Esophagus squamous epithelium (tissue), 5 donors: ENCODE results near the gene ODF2L. TPM values are rescaled to one million over a fixed set of nuclear protein-coding genes. Genes with fewer than 3 reads are reported as not detected.

Experiments used
- DNase-seq: peaks from one replicate; lab custom pipeline; 2025; lab: John Stamatoyannopoulos, UW
- H3K27ac ChIP-seq, 4 donors: fragments of 200-600 bp; sonication (generic); one replicate each; pipeline ENCODE4 v1.5.1; 2016 to 2019; ENCODE audit warnings: mild to moderate bottlenecking in 1 of 4
- H3K27me3 ChIP-seq, 4 donors: fragments of 200-600 bp; sonication (generic); 1 replicate in 3 of 4; 2 replicates in 1 of 4; pipeline versions ENCODE4 v1.5.1 to v1.6.0; 2017 to 2021; ENCODE audit warnings: antibody characterized with exemption in 1 of 4
- H3K36me3 ChIP-seq, 3 donors: fragments of 200-600 bp; sonication (generic); one replicate each; pipeline ENCODE4 v1.5.1; 2016 to 2019
- H3K4me1 ChIP-seq, 3 donors: fragments of 200-600 bp; sonication (generic); one replicate each; pipeline ENCODE4 v1.5.1; 2017 to 2019
- H3K4me3 ChIP-seq, 4 donors: fragments of 200-600 bp; sonication (generic); 1 replicate in 3 of 4; 2 replicates in 1 of 4; pipeline ENCODE4 v1.5.1; 2016 to 2019; ENCODE audit warnings: mild to moderate bottlenecking in 2 of 4, moderate library complexity in 1 of 4
- H3K9me3 ChIP-seq, 3 donors: fragments of 200-600 bp; sonication (generic); one replicate each; pipeline ENCODE4 v1.5.1; 2016 to 2019
- POLR2A ChIP-seq, 4 donors: fragments of 450-650 bp; IDR thresholded peaks; one replicate each; pipeline ENCODE4 v1.6.1; 2017; ENCODE audit warnings: antibody characterized with exemption in 4 of 4, mild to moderate bottlenecking in 4 of 4, moderate library complexity in 3 of 4
- WGBS, 2 donors: methylation state at CpG; one replicate each; pipeline ENCODE4 v1.1.5; 2018; 5-methylcytosine and 5-hydroxymethylcytosine counted together
- intact Hi-C: fragments of 100-400 bp; cut with DNase I; formaldehyde crosslinking; loops from one replicate; pipeline ENCODE4 v1.15.0; 2022
- total RNA-seq, 4 donors: library from RNA; depleted of rRNA; stranded (reverse); fragments of >200 nt; gene quantifications; one replicate each; pipeline ENCODE4 v1.1.0, GENCODE V29; 2016
- TF ChIP-seq, protein P1 (sequence below), 6 experiments: fragments of 450-650 bp in 4 of 6; fragments of 200-600 bp in 2 of 6; sonication (generic) in 2 of 6; IDR thresholded peaks; one replicate each; pipeline ENCODE4 v1.5.1; 2016 to 2019; ENCODE audit warnings: antibody characterized with exemption in 6 of 6, mild to moderate bottlenecking in 4 of 6, moderate library complexity in 4 of 6
- donor health status: DM: yes; HTN: yes; CAD: no.

ODF2L gene
- total RNA-seq, 4 donors from 2014 or later: 20.9 to 37.1 (median 26.2) TPM

DNA sequence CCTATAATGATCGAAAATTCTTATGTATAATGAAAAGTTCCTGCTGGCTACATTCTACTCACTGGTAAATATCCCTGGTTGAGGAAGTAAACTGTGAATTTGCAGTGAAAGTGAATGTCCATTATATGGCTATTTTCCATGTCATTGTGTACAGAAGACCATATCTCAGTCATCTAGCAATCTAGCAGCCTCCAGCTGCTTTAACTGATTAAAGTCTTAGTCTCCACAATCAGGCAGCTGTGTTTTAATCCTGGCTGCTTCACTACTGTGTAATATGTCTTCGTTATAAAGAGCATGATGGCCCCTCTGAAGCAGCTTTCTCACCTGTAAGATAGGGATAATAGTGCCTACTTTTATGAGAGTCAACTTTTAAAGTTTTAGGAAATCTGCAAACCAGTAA is 39.2 kb upstream of the ODF2L start:
- no peaks in the 10 kb centered on the region for H3K9me3 ChIP-seq
- intact Hi-C loops: no loop called here
- no peak for DNase-seq
- peaks cover 0 to 80% (median 4%) of the 10 kb centered on the region in 3 donors for H3K36me3 ChIP-seq
- TF ChIP-seq POLR2A (IDR thresholded peaks at IDR 0.05): no peak
- TF ChIP-seq, protein P1, sequence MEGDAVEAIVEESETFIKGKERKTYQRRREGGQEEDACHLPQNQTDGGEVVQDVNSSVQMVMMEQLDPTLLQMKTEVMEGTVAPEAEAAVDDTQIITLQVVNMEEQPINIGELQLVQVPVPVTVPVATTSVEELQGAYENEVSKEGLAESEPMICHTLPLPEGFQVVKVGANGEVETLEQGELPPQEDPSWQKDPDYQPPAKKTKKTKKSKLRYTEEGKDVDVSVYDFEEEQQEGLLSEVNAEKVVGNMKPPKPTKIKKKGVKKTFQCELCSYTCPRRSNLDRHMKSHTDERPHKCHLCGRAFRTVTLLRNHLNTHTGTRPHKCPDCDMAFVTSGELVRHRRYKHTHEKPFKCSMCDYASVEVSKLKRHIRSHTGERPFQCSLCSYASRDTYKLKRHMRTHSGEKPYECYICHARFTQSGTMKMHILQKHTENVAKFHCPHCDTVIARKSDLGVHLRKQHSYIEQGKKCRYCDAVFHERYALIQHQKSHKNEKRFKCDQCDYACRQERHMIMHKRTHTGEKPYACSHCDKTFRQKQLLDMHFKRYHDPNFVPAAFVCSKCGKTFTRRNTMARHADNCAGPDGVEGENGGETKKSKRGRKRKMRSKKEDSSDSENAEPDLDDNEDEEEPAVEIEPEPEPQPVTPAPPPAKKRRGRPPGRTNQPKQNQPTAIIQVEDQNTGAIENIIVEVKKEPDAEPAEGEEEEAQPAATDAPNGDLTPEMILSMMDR (IDR thresholded peaks at IDR 0.05): no peak
- no peak overlapping the region for H3K4me3 ChIP-seq
- H3K27me3 ChIP-seq: no peaks in the 10 kb centered on the region
- WGBS, 2 donors: 39 to 60% methylated on average over 2 of the region's 2 CpGs
- H3K4me1 ChIP-seq: peaks cover 0 to 13% (median 4%) of the 10 kb centered on the region in 3 donors
- H3K27ac ChIP-seq: no peak overlapping the region

DNA sequence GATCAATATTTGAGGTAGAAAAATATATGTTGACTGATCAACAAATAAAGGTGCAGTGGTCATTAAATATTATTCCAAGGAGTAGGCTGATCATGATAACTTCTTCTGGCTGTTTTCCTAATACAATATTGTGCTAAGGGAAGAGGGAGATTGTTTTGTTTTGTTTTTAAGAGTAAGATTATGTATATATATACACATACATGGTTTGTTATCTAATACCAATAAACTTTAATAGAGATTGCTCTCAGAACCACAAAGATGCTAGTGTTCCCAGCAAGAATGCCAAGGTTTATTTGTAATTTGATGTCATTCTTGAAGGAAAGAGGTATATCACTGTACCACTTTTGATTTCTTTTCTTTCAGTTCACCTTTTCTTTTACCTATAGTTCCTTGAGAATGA is 37.9 kb upstream of the ODF2L start:
- H3K36me3 ChIP-seq: peaks cover 0 to 67% (median 0%) of the 10 kb centered on the region in 3 donors
- H3K27ac ChIP-seq: no peak overlapping the region
- peaks cover 0 to 26% (median 14%) of the 10 kb centered on the region in 3 donors for H3K4me1 ChIP-seq
- intact Hi-C loops: no loop called here
- DNase-seq: no peak
- H3K4me3 ChIP-seq: no peak overlapping the region
- H3K27me3 ChIP-seq: no peaks in the 10 kb centered on the region
- TF ChIP-seq, protein P1 (IDR thresholded peaks at IDR 0.05): peak in 1 of 6 experiments; percentile 22
- TF ChIP-seq POLR2A (IDR thresholded peaks at IDR 0.05): no peak
- no peaks in the 10 kb centered on the region for H3K9me3 ChIP-seq

DNA sequence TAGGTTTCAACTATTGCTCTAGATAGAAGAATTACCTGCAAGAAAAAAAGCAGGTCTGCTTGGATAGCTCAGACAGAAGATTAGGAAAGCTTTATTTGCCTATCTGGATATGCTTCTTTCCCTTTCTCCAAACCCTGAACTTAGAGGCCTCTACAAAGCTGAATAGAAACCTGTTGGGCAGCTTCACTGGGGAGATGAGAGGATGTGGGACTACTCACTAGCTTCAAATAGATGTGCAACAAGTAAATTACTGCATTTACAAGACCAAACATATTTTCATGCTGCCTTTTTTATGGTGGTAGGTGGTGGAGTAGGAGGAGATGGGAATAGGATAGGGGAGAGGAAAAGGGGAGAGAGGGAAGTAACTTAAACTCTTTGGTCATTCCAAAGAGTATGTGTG is 34.3 kb upstream of the ODF2L start:
- intact Hi-C loops: no loop called here
- H3K36me3 ChIP-seq: peaks cover 0 to 30% (median 0%) of the 10 kb centered on the region in 3 donors
- no peaks in the 10 kb centered on the region for H3K9me3 ChIP-seq
- no peak for TF ChIP-seq POLR2A (IDR thresholded peaks at IDR 0.05)
- TF ChIP-seq, protein P1 (IDR thresholded peaks at IDR 0.05): no peak
- no peak for DNase-seq
- peaks cover 0 to 58% (median 21%) of the 10 kb centered on the region in 3 donors for H3K4me1 ChIP-seq
- peak overlapping the region; percentile 74 to 87 (median 84) for H3K27ac ChIP-seq
- H3K4me3 ChIP-seq: no peak overlapping the region
- H3K27me3 ChIP-seq: no peaks in the 10 kb centered on the region

DNA sequence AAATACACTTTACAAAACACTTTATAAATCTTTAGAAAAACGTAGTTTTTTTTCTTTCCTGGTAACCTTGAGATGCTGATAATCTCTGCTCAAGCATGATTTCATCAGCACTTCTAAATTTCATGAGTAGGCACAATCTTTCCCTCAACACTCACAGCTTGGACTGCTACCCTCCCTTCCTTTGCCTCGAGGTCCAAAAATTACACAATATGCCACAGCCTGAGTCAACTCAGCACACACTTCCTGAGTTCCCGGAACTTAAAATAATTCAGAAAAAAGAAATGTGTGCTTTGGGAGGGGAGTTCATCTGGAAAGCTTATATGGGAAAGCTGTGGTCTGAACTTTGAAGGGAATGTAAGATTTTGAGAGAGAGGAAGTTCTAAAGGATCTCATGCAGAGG is 33.7 kb upstream of the ODF2L start:
- DNase-seq: no peak
- H3K36me3 ChIP-seq: peaks cover 0 to 25% (median 0%) of the 10 kb centered on the region in 3 donors
- H3K27me3 ChIP-seq: no peaks in the 10 kb centered on the region
- H3K27ac ChIP-seq: peak overlapping the region; percentile 76 to 87 (median 84)
- no peak for TF ChIP-seq POLR2A (IDR thresholded peaks at IDR 0.05)
- TF ChIP-seq, protein P1 (IDR thresholded peaks at IDR 0.05): no peak
- peaks cover 0 to 58% (median 21%) of the 10 kb centered on the region in 3 donors for H3K4me1 ChIP-seq
- H3K9me3 ChIP-seq: no peaks in the 10 kb centered on the region
- H3K4me3 ChIP-seq: no peak overlapping the region
- WGBS, 2 donors: 0% methylated on average over 3 of the region's 3 CpGs
- intact Hi-C loops: no loop called here

DNA sequence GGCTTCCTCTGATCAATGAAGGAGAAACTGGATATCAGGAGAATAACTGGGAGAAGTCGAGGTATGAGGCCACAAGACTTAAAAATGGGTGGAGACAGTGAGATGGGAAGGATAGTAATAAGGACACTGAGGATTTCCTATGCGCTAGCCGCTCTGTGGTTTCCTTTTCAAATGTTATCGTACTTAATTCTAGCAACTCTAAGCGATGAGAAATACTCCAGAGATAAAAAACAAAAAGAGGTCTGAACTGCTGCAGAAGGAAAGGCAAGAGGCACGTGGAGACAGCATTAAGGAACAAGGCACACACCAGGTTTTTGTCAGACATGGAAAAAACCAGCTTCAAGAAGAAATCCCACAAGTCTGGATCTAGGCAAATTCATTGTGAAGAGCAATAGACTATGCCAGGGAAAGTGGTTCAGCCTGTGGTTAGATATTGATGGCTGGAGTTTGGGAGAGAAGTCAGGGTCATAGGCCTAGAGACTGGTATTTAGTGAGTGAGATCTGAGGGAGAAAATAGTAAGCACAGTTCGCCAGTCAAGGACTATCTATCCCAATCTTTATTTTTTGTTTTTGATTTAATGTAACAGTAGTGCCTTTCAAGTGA is 33.1 kb upstream of the ODF2L start:
- no peak for DNase-seq
- H3K36me3 ChIP-seq: peaks cover 0 to 19% (median 0%) of the 10 kb centered on the region in 3 donors
- TF ChIP-seq, protein P1 (IDR thresholded peaks at IDR 0.05): no peak
- no peak for TF ChIP-seq POLR2A (IDR thresholded peaks at IDR 0.05)
- 59 to 61% methylated on average over 7 of the region's 7 CpGs for WGBS, 2 donors
- H3K27me3 ChIP-seq: no peaks in the 10 kb centered on the region
- H3K4me3 ChIP-seq: no peak overlapping the region
- peaks cover 0 to 58% (median 21%) of the 10 kb centered on the region in 3 donors for H3K4me1 ChIP-seq
- peak overlapping the region; percentile 76 to 87 (median 84) for H3K27ac ChIP-seq
- H3K9me3 ChIP-seq: no peaks in the 10 kb centered on the region
- intact Hi-C loops: no loop called here
